Loucy (cell line): ENCODE results near the gene TTC7B.
A peak's percentile ranks its signal among the peaks of the same experiment; 100 is the strongest.

ENCODE experiments used
- H2AFZ ChIP-seq: fragments of 200-600 bp; sonication (generic); 2 replicates; pipeline ENCODE4 v1.6.0; 2016; ENCODE audit warnings: antibody characterized with exemption, mild to moderate bottlenecking, low read length, moderate library complexity
- H3F3A ChIP-seq: fragments of 200-600 bp; 2 replicates; pipeline ENCODE4 v1.6.0; 2016; ENCODE audit warnings: antibody characterized with exemption, low read depth, mild to moderate bottlenecking
- H3K27me3 ChIP-seq: fragments of 200-600 bp; sonication (generic); 2 replicates; pipeline ENCODE4 v1.6.1; 2014; ENCODE audit warnings: low read length, mild to moderate bottlenecking; ENCODE audit not compliant: insufficient read depth, poor library complexity, severe bottlenecking
- H3K36me3 ChIP-seq: fragments of 200-600 bp; sonication (generic); 2 replicates; pipeline ENCODE4 v1.6.1; 2016; ENCODE audit warnings: low read length; ENCODE audit not compliant: insufficient read depth
- H3K4me1 ChIP-seq: fragments of 200-600 bp; sonication (generic); 2 replicates; pipeline ENCODE4 v1.5.1; 2014; ENCODE audit warnings: low read length, mild to moderate bottlenecking; ENCODE audit not compliant: insufficient read depth, poor library complexity, severe bottlenecking
- H3K4me2 ChIP-seq: fragments of 200-600 bp; sonication (generic); 2 replicates; pipeline ENCODE4 v1.6.0; 2014; ENCODE audit warnings: antibody characterized with exemption, low read length, low read depth, mild to moderate bottlenecking; ENCODE audit not compliant: poor library complexity, severe bottlenecking
- H3K4me3 ChIP-seq: fragments of 200-600 bp; sonication (generic); 2 replicates; pipeline ENCODE4 v1.5.1; 2014; ENCODE audit warnings: low read length, mild to moderate bottlenecking, mixed read lengths; ENCODE audit not compliant: poor library complexity, severe bottlenecking
- H3K79me2 ChIP-seq: fragments of 200-600 bp; sonication (generic); 2 replicates; pipeline ENCODE4 v1.6.1; 2014; ENCODE audit warnings: low read length; ENCODE audit not compliant: insufficient read depth
- H3K9ac ChIP-seq: fragments of 200-600 bp; sonication (generic); 2 replicates; pipeline ENCODE4 v1.6.0; 2014; ENCODE audit warnings: mild to moderate bottlenecking, low read depth, low read length, moderate library complexity; ENCODE audit not compliant: poor library complexity, severe bottlenecking
- H3K9me2 ChIP-seq: fragments of 200-600 bp; sonication (generic); replicated peaks from 2 replicates; pipeline ENCODE4 v1.6.1; 2016; ENCODE audit warnings: low read depth, low read length, mixed read lengths
- H3K9me3 ChIP-seq: fragments of 200-600 bp; sonication (generic); 2 replicates; pipeline ENCODE4 v1.6.1; 2014; ENCODE audit warnings: mild to moderate bottlenecking, antibody characterized with exemption, low read length, low read depth; ENCODE audit not compliant: insufficient read depth
- H4K20me1 ChIP-seq: fragments of 200-600 bp; sonication (generic); 2 replicates; pipeline ENCODE4 v1.6.0; 2014; ENCODE audit warnings: antibody characterized with exemption, low read length, mild to moderate bottlenecking; ENCODE audit not compliant: insufficient read depth, poor library complexity, severe bottlenecking
- CTCF ChIP-seq: fragments of 200-600 bp; sonication (generic); conservative IDR thresholded peaks from 2 replicates; pipeline ENCODE4 v1.5.1; 2014; ENCODE audit warnings: mild to moderate bottlenecking, antibody characterized with exemption, low read length
- EZH2phosphoT487 ChIP-seq: fragments of 200-600 bp; IDR thresholded peaks from 2 replicates; pipeline ENCODE4 v1.6.1; 2018; ENCODE audit warnings: antibody characterized with exemption, mild to moderate bottlenecking, moderate library complexity, borderline replicate concordance

TTC7B gene

GRCh38 chr14:90810806-90811205 is 5.4 kb downstream of the TTC7B start:
- Histone ChIP-seq H3K4me2 (peak overlapping the region; percentile 87), H3K27me3 (no peaks in the 10 kb centered on the region), H3K9me3 (no peaks in the 10 kb centered on the region), H3F3A (no peaks in the 10 kb centered on the region), H3K4me3 (no peak overlapping the region), H3K9me2 (no peaks in the 10 kb centered on the region), H4K20me1 (no peaks in the 10 kb centered on the region), H3K9ac (peak overlapping the region; percentile 20), H3K36me3 (no peaks in the 10 kb centered on the region), H2AFZ (no peak overlapping the region), H3K4me1 (peaks cover 94% of the 10 kb centered on the region), H3K79me2 (peaks cover 99% of the 10 kb centered on the region)
- TF ChIP-seq CTCF = no peak
- TF ChIP-seq EZH2phosphoT487 = no peak

GRCh38 chr14:90809530-90810312 is 6.5 kb downstream of the TTC7B start:
- no peak for TF ChIP-seq EZH2phosphoT487
- no peak for TF ChIP-seq CTCF
- Histone ChIP-seq H3K4me3 (no peak overlapping the region), H3K9me3 (no peaks in the 10 kb centered on the region), H2AFZ (no peak overlapping the region), H3K4me2 (peak overlapping the region; percentile 87), H3K9me2 (no peaks in the 10 kb centered on the region), H3F3A (no peaks in the 10 kb centered on the region; the same call in 1 of the 2 replicates), H3K9ac (peak overlapping the region; percentile 20), H3K36me3 (no peaks in the 10 kb centered on the region), H3K79me2 (peaks cover 99% of the 10 kb centered on the region), H3K27me3 (no peaks in the 10 kb centered on the region), H3K4me1 (peaks cover 96% of the 10 kb centered on the region), H4K20me1 (no peaks in the 10 kb centered on the region)

GRCh38 chr14:90808759-90809529 is 7.3 kb downstream of the TTC7B start:
- no peaks in the 10 kb centered on the region for H3K27me3 ChIP-seq
- H3K79me2 ChIP-seq = peaks cover 93% of the 10 kb centered on the region
- H3K4me3 ChIP-seq = no peak overlapping the region
- no peaks in the 10 kb centered on the region for H3K36me3 ChIP-seq
- H3F3A ChIP-seq = peaks cover 6% of the 10 kb centered on the region
- no peaks in the 10 kb centered on the region for H3K9me2 ChIP-seq
- no peak for TF ChIP-seq EZH2phosphoT487
- TF ChIP-seq CTCF = no peak
- H2AFZ ChIP-seq = no peak overlapping the region
- peak overlapping the region; percentile 87 for H3K4me2 ChIP-seq
- no peaks in the 10 kb centered on the region for H3K9me3 ChIP-seq
- peaks cover 95% of the 10 kb centered on the region for H3K4me1 ChIP-seq
- no peaks in the 10 kb centered on the region for H4K20me1 ChIP-seq
- no peak overlapping the region for H3K9ac ChIP-seq
